Thyroid gland (tissue), 4 donors: ENCODE data around the gene FYB1. TPM values are rescaled to one million over a fixed set of nuclear protein-coding genes. Genes with fewer than 3 reads are reported as not detected.

Source experiments
- DNase-seq, 2 donors: peaks; one replicate each; pipeline ENCODE4 v3.0.0-alpha.2; 2019
- H3K27ac ChIP-seq, 3 donors: fragments of 200-600 bp; sonication (generic); 1 replicate in 2 of 3; 2 replicates in 1 of 3; pipeline ENCODE4 v1.5.1; 2016 to 2019; ENCODE audit warnings: mild to moderate bottlenecking in 1 of 3, moderate library complexity in 1 of 3
- H3K27me3 ChIP-seq: fragments of 200-600 bp; sonication (generic); one replicate; pipeline ENCODE4 v1.5.1; 2019
- H3K36me3 ChIP-seq, 2 donors: fragments of 200-600 bp; sonication (generic); one replicate each; pipeline ENCODE4 v1.5.1; 2016 to 2019
- H3K4me1 ChIP-seq, 2 donors: fragments of 200-600 bp; sonication (generic); one replicate each; pipeline ENCODE4 v1.5.1; 2017 to 2019
- H3K4me3 ChIP-seq, 3 donors: fragments of 200-600 bp; sonication (generic); replicated peaks in 1 of 3; 1 replicate in 2 of 3; 2 replicates in 1 of 3; pipeline ENCODE4 v1.5.1; 2016; ENCODE audit warnings: mild to moderate bottlenecking in 1 of 3
- H3K9me3 ChIP-seq: fragments of 200-600 bp; sonication (generic); one replicate; pipeline ENCODE4 v1.5.1; 2017
- CTCF ChIP-seq, 6 experiments: fragments of 200-600 bp in 3 of 6; fragments of 450-650 bp in 3 of 6; sonication (generic) in 3 of 6; IDR thresholded peaks; one replicate each; pipeline ENCODE4 v1.5.1; 2016 to 2019; ENCODE audit warnings: antibody characterized with exemption in 6 of 6, mild to moderate bottlenecking in 2 of 6, inconsistent platforms in 1 of 6, moderate library complexity in 1 of 6
- POLR2A ChIP-seq, 2 donors: fragments of 450-650 bp; IDR thresholded peaks; one replicate each; pipeline ENCODE4 v1.6.1; 2017; ENCODE audit warnings: antibody characterized with exemption in 2 of 2, mild to moderate bottlenecking in 2 of 2, moderate library complexity in 1 of 2
- WGBS, 2 donors: methylation state at CpG; one replicate each; pipeline ENCODE4 v1.1.5; 2017; 5-methylcytosine and 5-hydroxymethylcytosine counted together
- intact Hi-C: fragments of 100-400 bp; cut with DNase I; formaldehyde crosslinking; loops from one replicate; pipeline ENCODE4 v1.15.1; 2023
- total RNA-seq, 4 donors: library from RNA; depleted of rRNA; stranded (reverse); fragments of >200 nt; gene quantifications; one replicate each; pipeline ENCODE4 v1.2.3, GENCODE V29; 2016

FYB1 gene
- total RNA-seq, 4 donors from 2014 or later = 2.4 to 15.6 (median 3.7) TPM

DNA sequence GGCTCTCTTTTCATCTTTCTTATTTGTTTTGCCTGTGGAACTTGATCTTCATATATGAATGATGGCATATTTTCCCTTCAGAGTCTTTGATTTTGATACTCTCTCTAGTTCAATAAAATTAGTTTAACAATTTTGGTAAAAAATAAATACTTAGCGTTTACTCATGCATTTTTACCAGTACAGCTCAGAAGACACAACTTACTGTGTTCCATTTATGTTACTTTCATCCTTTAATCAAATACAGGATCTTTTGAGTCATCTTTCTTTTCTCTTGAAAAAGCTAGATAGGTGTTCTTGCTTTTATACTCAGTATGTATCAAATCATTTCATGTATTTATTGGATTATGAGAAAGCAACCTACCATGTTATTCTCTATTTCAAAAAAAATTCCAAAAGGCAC lies 98.0 kb downstream of the FYB1 start:
- no peak for TF ChIP-seq POLR2A (IDR thresholded peaks at IDR 0.05)
- TF ChIP-seq CTCF (IDR thresholded peaks at IDR 0.05) = no peak
- no peak overlapping the region for H3K4me3 ChIP-seq
- intact Hi-C loops = no loop called here
- 85 to 86% methylated on average over 1 of the region's 1 CpG for WGBS, 2 donors
- H3K27me3 ChIP-seq = no peaks in the 10 kb centered on the region
- no peaks in the 10 kb centered on the region for H3K9me3 ChIP-seq
- no peaks in the 10 kb centered on the region for H3K36me3 ChIP-seq
- no peak overlapping the region for H3K27ac ChIP-seq
- no peak for DNase-seq
- H3K4me1 ChIP-seq = no peaks in the 10 kb centered on the region

- no peaks in the 10 kb centered on the region for H3K36me3 ChIP-seq
- no peak overlapping the region for H3K4me3 ChIP-seq
- intact Hi-C loops = no loop called here
- H3K27ac ChIP-seq = no peak overlapping the region
- DNase-seq = no peak
- no peaks in the 10 kb centered on the region for H3K27me3 ChIP-seq
- no peak for TF ChIP-seq CTCF (IDR thresholded peaks at IDR 0.05)
- TF ChIP-seq POLR2A (IDR thresholded peaks at IDR 0.05) = no peak
- 90 to 93% methylated on average over 1 of the region's 1 CpG for WGBS, 2 donors
- H3K4me1 ChIP-seq = no peaks in the 10 kb centered on the region
- no peaks in the 10 kb centered on the region for H3K9me3 ChIP-seq
These were observed 99.3 kb downstream of the FYB1 start for GRCh38 chr5:39120052-39120420.

- Histone ChIP-seq H3K36me3 (no peaks in the 10 kb centered on the region), H3K9me3 (no peaks in the 10 kb centered on the region), H3K4me3 (no peak overlapping the region), H3K27ac (no peak overlapping the region), H3K27me3 (no peaks in the 10 kb centered on the region), H3K4me1 (no peaks in the 10 kb centered on the region)
- TF ChIP-seq CTCF (IDR thresholded peaks at IDR 0.05) (no peak), POLR2A (IDR thresholded peaks at IDR 0.05) (no peak)
- DNase-seq = no peak
- intact Hi-C loops = no loop called here
- WGBS, 2 donors = 82 to 87% methylated on average over 3 of the region's 3 CpGs
These were observed 99.8 kb downstream of the FYB1 start for GRCh38 chr5:39119404-39120051.

GRCh38 chr5:39118638-39119037 lies 100.7 kb downstream of the FYB1 start:
- intact Hi-C loops = no loop called here
- Histone ChIP-seq H3K27me3 (no peaks in the 10 kb centered on the region), H3K4me3 (no peak overlapping the region), H3K27ac (no peak overlapping the region), H3K36me3 (no peaks in the 10 kb centered on the region), H3K9me3 (no peaks in the 10 kb centered on the region), H3K4me1 (no peaks in the 10 kb centered on the region)
- WGBS, 2 donors = 79 to 84% methylated on average over 2 of the region's 2 CpGs
- TF ChIP-seq CTCF (IDR thresholded peaks at IDR 0.05) (no peak), POLR2A (IDR thresholded peaks at IDR 0.05) (no peak)
- DNase-seq = no peak

- H3K36me3 ChIP-seq = no peaks in the 10 kb centered on the region
- no peak for DNase-seq
- no peak overlapping the region for H3K4me3 ChIP-seq
- no peak overlapping the region for H3K27ac ChIP-seq
- 87 to 88% methylated on average over 2 of the region's 2 CpGs for WGBS, 2 donors
- no peaks in the 10 kb centered on the region for H3K9me3 ChIP-seq
- TF ChIP-seq CTCF (IDR thresholded peaks at IDR 0.05) (no peak), POLR2A (IDR thresholded peaks at IDR 0.05) (no peak)
- no peaks in the 10 kb centered on the region for H3K27me3 ChIP-seq
- H3K4me1 ChIP-seq = no peaks in the 10 kb centered on the region
- intact Hi-C loops = no loop called here
These were observed 102.0 kb downstream of the FYB1 start for GRCh38 chr5:39117401-39117800.
